Stimulated activated effector memory CD8-positive, alpha-beta T cell treated with anti-CD3 and anti-CD28 coated beads, Interleukin-12 subunit alpha, Interleukin-12 subunit beta, amount 100 ng/mL, for 72 hours (primary cell): ENCODE measurements around the gene ADAM33.
A peak's percentile ranks its signal among the peaks of the same experiment; 100 is the strongest.

Experiments used
- ATAC-seq: fragments of 150-1000 bp; cut with Tn5 transposase; 2 replicates; pipeline ENCODE4 v1.10.0; 2021
- DNase-seq, 2 donors: peaks; one replicate each; pipeline ENCODE4 v3.0.0; 2021 to 2022; ENCODE audit warnings: low spot score in 2 of 2
- H3K27ac Mint-ChIP-seq: one replicate; pipeline ENCODE4 v1.8.0; 2022; ENCODE audit warnings: mild to moderate bottlenecking, mixed read lengths
- H3K36me3 Mint-ChIP-seq: one replicate; pipeline ENCODE4 v1.8.0; 2022; ENCODE audit warnings: mild to moderate bottlenecking, mixed read lengths
- H3K4me1 Mint-ChIP-seq: one replicate; pipeline ENCODE4 v1.8.0; 2022; ENCODE audit warnings: mixed read lengths
- H3K4me3 Mint-ChIP-seq: one replicate; pipeline ENCODE4 v1.8.0; 2022; ENCODE audit warnings: mild to moderate bottlenecking, mixed read lengths
- H3K9me3 Mint-ChIP-seq: one replicate; pipeline ENCODE4 v1.8.0; 2022; ENCODE audit warnings: mixed read lengths

The ADAM33 gene

GRCh38 chr20:3653921-3654320 lies 27.9 kb downstream of the ADAM33 start:
- H3K4me1 Mint-ChIP-seq = peaks cover 19% of the 10 kb centered on the region
- DNase-seq (no peak), ATAC-seq (no peak)
- no peak overlapping the region for H3K4me3 Mint-ChIP-seq
- peaks cover 6% of the 10 kb centered on the region for H3K9me3 Mint-ChIP-seq
- peaks cover 3% of the 10 kb centered on the region for H3K36me3 Mint-ChIP-seq
- no peak overlapping the region for H3K27ac Mint-ChIP-seq

- no peak overlapping the region for H3K4me3 Mint-ChIP-seq
- H3K27ac Mint-ChIP-seq = no peak overlapping the region
- H3K9me3 Mint-ChIP-seq = peaks cover 6% of the 10 kb centered on the region
- H3K4me1 Mint-ChIP-seq = peaks cover 14% of the 10 kb centered on the region
- DNase-seq (no peak), ATAC-seq (no peak)
- H3K36me3 Mint-ChIP-seq = peaks cover 11% of the 10 kb centered on the region
These were observed 28.9 kb downstream of the ADAM33 start for GRCh38 chr20:3652676-3653596.

GRCh38 chr20:3652221-3652620 lies 29.6 kb downstream of the ADAM33 start:
- no peak for ATAC-seq
- H3K9me3 Mint-ChIP-seq = peaks cover 6% of the 10 kb centered on the region
- DNase-seq = no peak
- H3K4me1 Mint-ChIP-seq = peaks cover 14% of the 10 kb centered on the region
- H3K4me3 Mint-ChIP-seq = no peak overlapping the region
- H3K27ac Mint-ChIP-seq = no peak overlapping the region
- H3K36me3 Mint-ChIP-seq = peaks cover 12% of the 10 kb centered on the region

GRCh38 chr20:3651204-3651962 lies 30.4 kb downstream of the ADAM33 start:
- DNase-seq (no peak), ATAC-seq (no peak)
- Mint-ChIP-seq H3K27ac (no peak overlapping the region), H3K4me1 (peaks cover 14% of the 10 kb centered on the region), H3K9me3 (peaks cover 6% of the 10 kb centered on the region), H3K36me3 (peaks cover 20% of the 10 kb centered on the region), H3K4me3 (no peak overlapping the region)

GRCh38 chr20:3648951-3649350 lies 32.9 kb downstream of the ADAM33 start:
- Mint-ChIP-seq H3K4me3 (no peak overlapping the region), H3K36me3 (peaks cover 33% of the 10 kb centered on the region), H3K27ac (no peak overlapping the region)

GRCh38 chr20:3647473-3647872 lies 34.3 kb downstream of the ADAM33 start:
- no peak for ATAC-seq
- Mint-ChIP-seq H3K9me3 (no peaks in the 10 kb centered on the region), H3K36me3 (peaks cover 33% of the 10 kb centered on the region), H3K4me1 (peaks cover 4% of the 10 kb centered on the region), H3K4me3 (no peak overlapping the region), H3K27ac (no peak overlapping the region)
- DNase-seq = no peak

More at GRCh38 chr20:3648951-3649350, 32.9 kb downstream of the ADAM33 start:
- peaks cover 6% of the 10 kb centered on the region for H3K9me3 Mint-ChIP-seq
- H3K4me1 Mint-ChIP-seq = peaks cover 14% of the 10 kb centered on the region
- ATAC-seq (no peak), DNase-seq (no peak)

GRCh38 chr20:3646651-3647050 lies 35.2 kb downstream of the ADAM33 start:
- no peaks in the 10 kb centered on the region for H3K4me1 Mint-ChIP-seq
- no peaks in the 10 kb centered on the region for H3K9me3 Mint-ChIP-seq
- no peak overlapping the region for H3K4me3 Mint-ChIP-seq
- peaks cover 33% of the 10 kb centered on the region for H3K36me3 Mint-ChIP-seq
- ATAC-seq = no peak
- H3K27ac Mint-ChIP-seq = no peak overlapping the region
- DNase-seq = no peak

- peaks cover 36% of the 10 kb centered on the region for H3K36me3 Mint-ChIP-seq
- H3K4me3 Mint-ChIP-seq = no peak overlapping the region
- H3K27ac Mint-ChIP-seq = no peak overlapping the region
- no peak for DNase-seq
- no peaks in the 10 kb centered on the region for H3K9me3 Mint-ChIP-seq
- no peaks in the 10 kb centered on the region for H3K4me1 Mint-ChIP-seq
- ATAC-seq = no peak
These were observed 35.8 kb downstream of the ADAM33 start for GRCh38 chr20:3646067-3646440.

- Mint-ChIP-seq H3K27ac (no peak overlapping the region), H3K4me1 (no peaks in the 10 kb centered on the region), H3K4me3 (no peak overlapping the region), H3K9me3 (no peaks in the 10 kb centered on the region), H3K36me3 (peaks cover 41% of the 10 kb centered on the region)
- ATAC-seq = no peak
- DNase-seq = no peak
These were observed 36.3 kb downstream of the ADAM33 start for GRCh38 chr20:3645309-3646066.

GRCh38 chr20:3640259-3640658 lies 41.6 kb downstream of the ADAM33 start:
- Mint-ChIP-seq H3K36me3 (peaks cover 16% of the 10 kb centered on the region), H3K4me1 (no peaks in the 10 kb centered on the region), H3K9me3 (no peaks in the 10 kb centered on the region), H3K27ac (no peak overlapping the region), H3K4me3 (no peak overlapping the region)
- ATAC-seq = no peak
- DNase-seq = no peak

GRCh38 chr20:3635346-3635745 lies 46.5 kb downstream of the ADAM33 start:
- Mint-ChIP-seq H3K36me3 (no peaks in the 10 kb centered on the region), H3K4me1 (no peaks in the 10 kb centered on the region), H3K4me3 (no peak overlapping the region), H3K27ac (no peak overlapping the region), H3K9me3 (no peaks in the 10 kb centered on the region)
- DNase-seq = no peak
- no peak for ATAC-seq

- DNase-seq (no peak), ATAC-seq (no peak)
- H3K4me3 Mint-ChIP-seq = no peak overlapping the region
- H3K36me3 Mint-ChIP-seq = no peaks in the 10 kb centered on the region
- no peaks in the 10 kb centered on the region for H3K4me1 Mint-ChIP-seq
- no peaks in the 10 kb centered on the region for H3K9me3 Mint-ChIP-seq
- H3K27ac Mint-ChIP-seq = no peak overlapping the region
These were observed 47.8 kb downstream of the ADAM33 start for GRCh38 chr20:3633913-3634478.

- ATAC-seq (no peak), DNase-seq (no peak)
- H3K36me3 Mint-ChIP-seq = no peaks in the 10 kb centered on the region
- H3K9me3 Mint-ChIP-seq = no peaks in the 10 kb centered on the region
- no peak overlapping the region for H3K4me3 Mint-ChIP-seq
- no peaks in the 10 kb centered on the region for H3K4me1 Mint-ChIP-seq
- peak overlapping the region; percentile 65 for H3K27ac Mint-ChIP-seq
These were observed 49.4 kb downstream of the ADAM33 start for GRCh38 chr20:3632311-3633004.

GRCh38 chr20:3631534-3631933 lies 50.3 kb downstream of the ADAM33 start:
- H3K27ac Mint-ChIP-seq = no peak overlapping the region
- DNase-seq = no peak
- H3K4me3 Mint-ChIP-seq = no peak overlapping the region
- no peak for ATAC-seq
- H3K9me3 Mint-ChIP-seq = no peaks in the 10 kb centered on the region
- no peaks in the 10 kb centered on the region for H3K4me1 Mint-ChIP-seq
- H3K36me3 Mint-ChIP-seq = peaks cover 3% of the 10 kb centered on the region
